Lung microvascular endothelial cell (primary cell): ENCODE data around the gene WDR86. TPM values are rescaled to one million over a fixed set of nuclear protein-coding genes. Genes with fewer than 3 reads are reported as not detected.

Experiments
- total RNA-seq: library from RNA; depleted of rRNA; stranded (reverse); fragments of >200 nt; gene quantifications from 2 replicates; pipeline ENCODE4 v1.2.1, GENCODE V29; 2014

Gene WDR86
- total RNA-seq, 1 donor from 2014 or later = not detected

Other genes starting within 250 kb of the WDR86 start
- gene GBX1, start 242.3 kb downstream of the WDR86 start, total RNA-seq = not detected in 2 replicates
- not detected in 2 replicates for gene ASB10, start 222.8 kb downstream of the WDR86 start, total RNA-seq
- not detected in 2 replicates for gene H2BK1, start 199.6 kb downstream of the WDR86 start, total RNA-seq
- gene ABCF2, start 182.8 kb downstream of the WDR86 start, total RNA-seq = 37.0 and 39.5 TPM in 2 replicates
- 31.2 and 31.7 TPM in 2 replicates for gene CHPF2, start 177.6 kb downstream of the WDR86 start, total RNA-seq
- 0.79 and 2.0 TPM in 2 replicates for gene SMARCD3, start 161.3 kb downstream of the WDR86 start, total RNA-seq
- gene NUB1, start 68.2 kb downstream of the WDR86 start, total RNA-seq = 27.0 and 31.2 TPM in 2 replicates
- not detected in 2 replicates for gene CRYGN, start 30.1 kb upstream of the WDR86 start, total RNA-seq
- gene RHEB, start 109.9 kb upstream of the WDR86 start, total RNA-seq = 42.1 and 50.0 TPM in 2 replicates